RCC 7860 (cell line): ENCODE measurements around the gene IFITM10.

Experiments used
- DNase-seq: peaks from one replicate; pipeline ENCODE4 v3.0.0-alpha.2; 2015; ENCODE audit warnings: low spot score
- FAIRE-seq: peaks from 2 replicates; lab custom pipeline; 2012; peaks lifted over from hg19 to GRCh38; lab: Jason Lieb, UNC

The IFITM10 gene

DNA sequence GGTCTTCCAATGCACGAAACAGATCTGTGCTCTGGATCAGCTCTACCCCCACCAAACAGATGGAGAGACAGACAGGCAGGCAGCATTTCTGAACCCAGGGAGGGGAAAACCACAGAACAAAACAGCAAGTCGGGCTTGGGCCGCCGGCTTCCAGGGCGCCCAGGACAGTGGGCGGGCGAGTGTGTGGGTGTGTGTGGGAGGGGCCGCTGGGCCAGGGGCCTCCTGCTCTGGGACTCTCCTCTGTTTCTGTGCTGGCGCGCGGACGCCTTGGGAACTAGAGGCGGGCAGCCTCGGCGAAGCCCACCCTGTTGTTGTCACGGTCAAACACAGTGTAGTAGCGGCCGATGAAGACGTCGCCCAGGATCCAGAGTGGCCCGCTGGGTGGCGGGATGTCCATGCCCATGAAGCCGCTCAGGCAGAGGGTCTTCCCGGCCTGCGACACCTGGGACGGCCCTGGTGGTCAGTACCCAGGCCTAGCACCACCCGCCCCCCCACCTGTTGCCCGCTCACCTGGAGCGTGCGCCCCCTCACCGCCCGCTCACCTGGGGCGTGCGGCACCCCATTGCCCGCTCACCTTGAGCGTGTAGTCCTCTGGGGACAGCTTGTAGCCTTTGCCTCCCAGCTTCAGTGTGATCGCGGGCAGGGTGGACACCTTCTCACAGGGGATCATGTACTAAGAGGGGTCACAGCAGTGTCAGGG lies 3.0 kb upstream of the IFITM10 start:
- DNase-seq, result no peak

DNA sequence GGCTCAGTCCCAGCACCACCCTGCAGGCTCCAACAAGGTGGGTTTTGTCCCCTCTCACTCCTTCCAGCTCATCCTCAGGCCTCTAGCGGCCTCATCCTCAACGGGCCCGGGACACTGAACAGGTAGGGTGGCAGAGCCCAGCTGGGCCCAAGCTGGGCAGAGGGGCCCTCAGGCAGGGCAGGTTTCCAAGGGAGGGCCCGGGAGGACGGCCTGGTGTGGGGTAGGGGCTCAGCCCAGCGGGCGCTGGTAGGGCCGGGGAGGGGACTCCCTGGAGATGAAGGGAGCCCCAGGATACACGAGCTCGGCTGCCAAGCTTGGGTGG lies 2.5 kb upstream of the IFITM10 start:
- no peak for DNase-seq
- no peak for FAIRE-seq

More for the DNA sequence above, 3.0 kb upstream of the IFITM10 start:
- no peak for FAIRE-seq

DNA sequence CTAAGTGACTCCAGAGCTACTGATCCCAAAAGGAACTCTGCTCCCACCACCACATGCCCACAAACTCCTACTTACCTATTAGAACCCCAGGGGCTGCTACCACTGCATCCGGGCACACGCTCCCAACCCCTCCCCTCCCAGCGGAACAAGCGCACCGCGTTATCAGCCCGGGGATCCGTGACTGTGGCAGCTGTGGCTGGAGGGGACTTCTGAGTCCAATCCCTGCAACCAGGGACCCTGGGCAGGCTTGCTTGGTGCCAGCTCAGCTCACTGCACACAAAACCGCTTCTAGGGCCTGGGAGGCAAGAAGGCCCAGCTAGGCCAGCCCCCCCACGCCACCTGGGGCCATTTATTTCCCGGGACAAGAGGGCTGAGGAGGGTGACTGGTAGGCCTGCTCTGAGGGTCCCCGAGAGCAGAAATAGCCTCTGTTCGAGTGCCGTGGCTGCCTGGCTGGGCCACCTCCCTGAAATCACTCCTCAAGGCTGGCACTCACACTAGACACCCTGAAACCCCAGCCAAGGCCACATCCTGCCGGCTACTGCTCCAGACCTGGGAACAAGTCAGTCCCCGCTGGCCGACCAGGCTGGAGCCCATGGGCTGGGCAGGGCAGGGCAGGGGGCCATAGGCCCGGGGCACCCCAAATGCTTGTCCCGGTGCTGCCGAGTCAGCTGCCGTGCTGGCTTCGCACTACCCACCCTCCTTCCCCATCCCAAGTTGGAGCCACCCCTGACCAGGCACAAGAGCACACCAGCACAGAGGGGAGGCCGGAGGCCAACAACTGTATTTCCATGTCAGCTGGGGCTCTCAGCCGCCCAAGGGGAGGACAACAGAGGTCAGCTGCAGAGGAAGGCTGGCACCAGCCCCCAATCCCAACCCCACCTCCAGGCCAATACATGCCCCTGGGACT lies 1.9 kb upstream of the IFITM10 start:
- FAIRE-seq (no peak), DNase-seq (no peak)

DNA sequence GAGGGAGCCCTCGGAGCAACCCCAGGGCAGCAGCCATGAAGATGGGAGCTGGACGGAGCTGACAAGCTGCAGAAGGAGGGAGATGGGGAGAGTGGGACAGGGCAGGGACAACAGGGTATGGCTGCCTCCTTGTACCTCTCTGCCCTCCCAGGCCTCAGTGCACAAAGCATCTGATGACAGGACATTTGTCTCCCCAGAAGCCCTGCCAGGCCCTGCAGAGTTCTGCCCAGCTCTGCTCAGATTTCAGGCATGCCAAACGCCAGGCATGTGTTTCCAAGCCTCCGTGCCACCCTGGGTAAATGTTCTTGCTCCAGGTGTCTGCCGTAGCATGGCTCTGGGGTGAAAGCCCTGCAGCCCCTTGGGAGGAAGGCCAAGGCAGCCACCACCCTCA lies 1.1 kb upstream of the IFITM10 start:
- no peak for DNase-seq
- no peak for FAIRE-seq

DNA sequence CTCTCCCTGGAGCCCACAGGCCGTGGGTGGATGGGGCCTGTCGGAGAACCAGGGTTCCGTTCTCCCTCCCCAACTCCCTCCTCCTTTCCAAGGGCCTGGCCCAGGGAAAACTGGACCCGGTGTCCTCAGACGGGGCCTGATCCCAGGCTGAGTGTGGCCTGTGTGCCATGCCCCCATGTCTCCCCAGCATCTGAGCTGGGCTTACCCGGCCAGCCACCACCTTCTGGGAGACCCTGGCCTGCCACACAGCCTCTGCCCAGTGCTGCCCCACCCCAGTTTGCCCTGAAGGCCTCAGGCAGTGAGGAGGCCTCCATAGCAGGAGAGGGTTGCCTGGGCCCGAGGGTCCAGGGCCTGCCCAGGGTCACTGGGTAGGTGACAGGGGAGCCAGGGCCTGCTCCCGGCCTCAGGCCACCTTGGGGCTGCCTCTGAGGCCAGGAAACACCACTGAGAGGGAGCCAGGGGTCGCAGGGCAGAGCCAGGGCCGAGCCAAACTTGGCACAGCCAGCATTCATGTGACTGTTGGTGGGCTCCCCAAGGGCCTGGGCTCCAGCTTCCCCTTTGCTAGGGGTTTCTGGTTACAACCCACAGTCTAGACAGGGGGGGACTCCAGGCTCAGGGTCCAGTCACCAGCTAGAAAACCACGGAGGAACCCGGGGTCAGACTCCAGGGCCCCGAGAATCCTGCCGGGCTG lies 590 bp upstream of the IFITM10 start:
- DNase-seq, result no peak
- FAIRE-seq, result no peak

DNA sequence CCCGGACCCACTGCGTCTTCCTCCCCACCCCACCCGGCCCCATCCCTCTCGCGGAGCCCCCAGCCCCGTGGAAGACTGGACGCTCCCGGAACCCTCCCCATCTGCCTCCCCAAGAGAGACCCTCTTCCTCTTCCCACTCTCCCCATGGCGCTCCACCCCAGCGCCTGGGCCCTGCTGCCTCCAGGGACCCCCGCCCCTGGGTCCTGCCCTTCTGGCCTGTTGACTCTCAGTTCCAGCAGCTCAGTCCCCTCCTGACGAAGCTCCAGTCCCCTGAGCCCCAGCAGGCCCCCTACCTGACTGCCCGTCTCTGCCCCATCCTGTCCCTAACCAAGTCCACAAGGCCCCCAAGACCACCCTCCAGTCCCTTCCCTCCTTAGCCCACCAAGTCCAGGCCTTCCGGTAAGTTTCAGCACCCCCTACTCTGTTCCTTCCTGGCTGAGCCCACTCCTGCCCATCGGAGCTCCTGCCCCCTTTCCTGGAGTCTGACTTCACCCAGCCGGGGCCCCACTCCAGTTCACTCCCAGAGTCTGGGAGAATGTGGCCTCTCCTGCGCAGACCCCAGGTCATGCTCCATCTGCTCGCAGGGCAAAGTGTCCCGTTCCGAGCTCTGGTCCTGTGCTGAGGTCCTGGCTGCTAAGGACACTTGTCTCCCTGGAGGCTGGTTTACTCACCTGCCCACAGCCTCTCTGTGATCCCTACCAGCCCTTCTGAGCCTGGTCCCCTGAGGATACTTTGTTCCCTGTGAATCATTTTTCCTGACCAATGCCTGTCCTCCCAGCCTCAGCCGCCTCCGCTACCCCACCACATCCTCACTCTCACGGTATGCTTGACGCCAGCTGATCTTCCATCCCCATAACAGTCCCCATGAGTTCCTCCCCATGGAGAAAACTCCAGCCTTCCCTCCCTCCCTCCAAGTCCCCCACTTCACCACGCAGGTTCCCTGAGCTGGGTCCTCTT lies 722 bp downstream of the IFITM10 start:
- DNase-seq (peak; percentile 82), FAIRE-seq (peak; percentile 85)

DNA sequence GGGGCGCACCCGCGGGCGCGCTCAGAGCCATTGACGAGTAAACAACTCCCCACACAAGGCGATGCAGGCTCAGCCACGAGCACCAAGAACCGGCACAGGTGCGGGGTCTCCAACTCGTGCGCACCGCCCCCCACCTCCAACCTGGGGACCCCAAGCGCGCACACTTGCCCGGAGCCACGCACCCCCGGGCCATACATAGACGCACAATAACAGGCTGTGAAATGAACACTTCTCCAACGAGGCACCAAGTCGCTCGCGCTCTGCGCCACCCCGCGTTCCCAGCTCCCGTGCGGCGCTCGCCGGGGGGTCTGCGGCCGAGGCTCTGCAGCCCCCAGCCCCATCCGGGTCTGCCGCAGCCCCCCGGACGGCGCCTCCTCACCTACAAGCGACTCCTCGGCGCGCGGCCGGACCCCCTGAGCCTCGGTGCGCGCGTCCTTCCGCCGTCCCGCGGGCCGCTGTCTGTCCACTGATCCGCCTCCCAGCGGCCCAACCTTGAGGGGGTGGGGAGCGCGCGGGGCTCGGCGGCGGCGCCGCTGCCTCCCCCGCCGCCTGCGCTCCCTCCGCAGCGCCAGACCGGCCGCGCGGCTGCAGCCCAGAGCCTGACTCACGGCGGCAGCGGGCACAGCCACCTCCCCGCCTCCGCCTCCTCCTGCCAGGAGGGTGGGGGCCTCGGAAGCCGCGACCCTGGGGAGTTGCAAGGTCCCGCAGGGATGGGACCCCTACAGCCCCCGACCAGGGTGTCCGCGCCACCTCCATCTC lies 1.6 kb downstream of the IFITM10 start:
- DNase-seq (peak; percentile 38), FAIRE-seq (no peak)

DNA sequence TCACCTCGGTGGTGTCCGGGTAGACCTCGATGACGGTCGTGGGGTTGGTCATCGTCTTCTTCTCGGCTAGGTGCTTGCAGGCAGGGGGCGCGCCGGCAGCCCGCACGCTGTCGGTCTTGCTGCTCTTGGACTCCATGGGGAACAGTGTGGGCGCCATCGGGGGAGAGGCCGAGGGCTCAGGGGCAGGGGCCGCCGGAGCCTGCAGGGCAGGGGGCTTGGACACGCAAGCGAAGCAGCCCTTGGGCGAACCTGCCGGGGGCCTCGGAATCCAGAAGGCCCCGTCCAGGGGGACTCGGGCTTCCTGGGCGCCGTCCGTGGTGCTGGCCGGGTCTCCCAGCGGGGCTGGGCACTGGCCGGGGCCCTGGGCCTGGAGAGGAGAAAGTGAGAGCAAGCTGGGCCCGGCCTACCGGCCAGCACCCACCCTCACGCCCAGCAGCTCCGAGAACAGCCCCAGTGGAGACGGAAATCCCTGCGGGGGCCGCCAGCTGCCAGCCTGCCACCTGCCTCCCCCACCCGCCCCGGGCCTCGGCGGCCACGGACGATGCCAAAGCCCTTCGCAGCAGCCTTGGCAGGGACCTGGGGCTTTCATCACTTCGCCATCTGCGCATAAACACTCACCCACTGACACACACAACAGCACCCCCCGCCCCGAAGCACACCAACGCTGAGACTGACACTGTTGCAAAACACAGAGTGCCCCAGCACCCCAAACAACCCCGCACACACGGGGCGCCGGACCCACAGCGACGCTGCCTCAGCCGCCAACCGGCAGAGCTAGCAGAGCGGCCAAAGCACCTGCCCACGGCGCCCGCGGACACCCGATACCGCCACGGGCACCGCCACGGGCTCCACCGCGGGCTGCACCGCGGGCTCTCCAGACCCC lies 2.4 kb downstream of the IFITM10 start:
- no peak for DNase-seq
- FAIRE-seq, result no peak

DNA sequence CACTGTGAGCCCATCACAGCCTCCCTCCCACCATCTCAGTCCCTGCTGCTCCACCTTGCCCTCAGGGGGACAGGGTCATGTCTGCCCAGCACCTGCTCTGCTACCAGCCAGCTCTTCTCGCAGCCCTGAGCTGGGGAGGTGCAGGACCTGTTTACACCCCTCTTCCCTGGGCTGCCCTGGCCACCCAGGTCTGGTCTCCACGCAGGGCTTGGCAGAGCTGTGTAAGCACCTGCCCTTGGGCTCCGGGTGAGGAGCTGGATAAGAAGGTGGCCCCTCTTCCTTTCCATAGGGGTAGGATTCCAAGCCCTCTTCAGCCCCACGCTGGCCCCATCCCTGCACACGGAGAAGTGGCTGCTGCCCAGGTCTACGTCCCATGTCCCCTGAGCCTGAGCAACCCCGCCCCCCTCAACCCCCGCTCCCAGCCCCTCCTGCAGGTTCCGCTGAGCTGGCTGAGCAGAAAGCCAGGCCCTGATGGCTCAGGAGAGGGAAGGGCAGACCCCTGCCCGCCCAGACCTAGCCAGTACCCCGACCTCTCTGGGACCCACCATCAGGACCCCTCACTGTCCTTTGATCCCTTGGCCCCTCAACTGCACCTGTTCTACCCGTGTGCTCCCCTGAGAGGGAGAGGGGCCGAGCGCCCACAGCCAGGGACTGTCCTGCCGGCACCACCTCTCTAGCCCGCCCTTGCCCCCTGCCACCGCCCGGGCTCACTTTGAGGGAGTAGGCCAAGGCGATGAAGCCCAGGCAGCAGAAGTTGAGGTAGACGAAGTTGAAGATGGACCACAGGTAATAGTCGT lies 3.2 kb downstream of the IFITM10 start:
- no peak for DNase-seq
- FAIRE-seq, result no peak

DNA sequence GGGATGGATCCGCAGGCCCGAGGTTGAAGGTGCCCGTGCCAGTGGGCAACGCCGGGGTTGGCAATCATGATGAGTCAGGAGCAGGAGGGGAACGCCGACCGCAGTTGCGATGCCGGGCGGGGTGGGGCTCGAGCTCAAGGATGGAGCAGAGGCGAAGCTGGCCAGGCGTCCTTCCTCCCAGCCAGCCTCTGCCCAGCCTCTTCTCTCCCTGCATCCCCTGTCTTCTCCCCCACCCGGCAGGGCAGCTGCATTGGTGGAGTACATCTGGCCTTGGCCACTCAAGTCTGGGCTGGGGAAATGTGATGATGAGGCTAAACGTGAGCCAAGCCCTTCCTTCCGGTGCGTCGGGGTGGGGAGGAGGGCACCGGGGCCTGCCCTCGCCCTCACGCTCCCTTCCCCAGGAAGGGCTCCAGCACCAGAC lies 3.9 kb downstream of the IFITM10 start:
- FAIRE-seq, result no peak
- no peak for DNase-seq

DNA sequence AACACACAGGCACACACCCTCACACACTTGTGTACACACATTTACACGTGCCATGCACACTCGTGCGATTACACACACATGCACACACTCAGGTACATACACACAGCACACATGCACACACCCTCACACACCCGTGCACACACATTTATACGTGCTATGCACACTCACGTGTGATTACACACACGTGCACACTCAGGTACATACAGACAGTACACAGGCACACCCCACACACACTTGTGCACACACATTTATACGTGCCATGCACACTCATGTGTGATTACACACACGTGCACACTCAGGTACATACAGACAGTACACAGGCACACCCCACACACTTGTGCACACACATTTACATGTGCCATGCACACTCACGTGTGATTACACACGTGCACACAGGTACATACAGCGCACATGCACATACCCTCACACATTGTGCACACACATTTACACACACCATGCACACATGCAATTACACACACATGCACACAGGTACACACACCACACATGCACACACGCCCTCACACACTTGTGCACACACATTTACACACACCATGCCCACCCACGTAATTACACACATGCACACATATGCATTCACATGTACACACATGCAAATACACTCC lies 4.6 kb downstream of the IFITM10 start:
- FAIRE-seq (no peak), DNase-seq (no peak)

DNA sequence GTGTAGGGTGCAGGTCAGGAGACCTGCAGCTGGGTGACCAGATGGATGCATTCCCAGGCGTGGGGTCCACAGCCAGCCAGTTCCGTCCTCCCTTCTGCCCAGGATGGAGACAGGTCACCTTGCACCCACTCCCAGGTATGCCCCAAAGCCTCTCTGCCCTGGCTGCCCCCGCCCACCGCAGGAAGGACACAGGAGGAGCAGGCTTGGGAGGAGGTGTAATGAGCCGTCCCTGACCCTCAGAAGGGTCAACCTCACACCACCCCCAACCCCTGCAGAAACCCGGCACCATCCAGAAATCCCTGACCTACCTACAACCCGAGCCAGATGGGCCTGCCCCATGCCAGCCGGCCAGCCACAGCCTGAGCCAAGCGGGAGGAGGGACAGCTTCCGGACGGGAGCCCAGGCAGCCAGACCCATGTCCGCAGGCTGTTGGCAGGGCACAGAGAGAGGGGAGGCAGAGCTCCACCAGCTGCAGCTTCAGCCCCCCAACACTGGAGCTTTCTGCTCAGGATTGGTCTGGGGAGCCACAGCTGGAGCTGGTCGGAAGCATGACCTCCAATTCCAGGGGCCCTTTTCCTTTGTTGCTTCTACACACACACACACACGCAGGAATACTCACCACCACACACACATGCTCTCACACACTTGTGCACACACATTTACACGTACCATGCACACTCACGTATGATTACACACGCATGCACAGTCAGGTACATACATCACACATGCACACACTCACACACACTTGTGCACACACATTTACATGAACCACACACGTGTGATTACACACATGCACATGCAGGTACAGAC lies 5.3 kb downstream of the IFITM10 start:
- no peak for FAIRE-seq
- no peak for DNase-seq

DNA sequence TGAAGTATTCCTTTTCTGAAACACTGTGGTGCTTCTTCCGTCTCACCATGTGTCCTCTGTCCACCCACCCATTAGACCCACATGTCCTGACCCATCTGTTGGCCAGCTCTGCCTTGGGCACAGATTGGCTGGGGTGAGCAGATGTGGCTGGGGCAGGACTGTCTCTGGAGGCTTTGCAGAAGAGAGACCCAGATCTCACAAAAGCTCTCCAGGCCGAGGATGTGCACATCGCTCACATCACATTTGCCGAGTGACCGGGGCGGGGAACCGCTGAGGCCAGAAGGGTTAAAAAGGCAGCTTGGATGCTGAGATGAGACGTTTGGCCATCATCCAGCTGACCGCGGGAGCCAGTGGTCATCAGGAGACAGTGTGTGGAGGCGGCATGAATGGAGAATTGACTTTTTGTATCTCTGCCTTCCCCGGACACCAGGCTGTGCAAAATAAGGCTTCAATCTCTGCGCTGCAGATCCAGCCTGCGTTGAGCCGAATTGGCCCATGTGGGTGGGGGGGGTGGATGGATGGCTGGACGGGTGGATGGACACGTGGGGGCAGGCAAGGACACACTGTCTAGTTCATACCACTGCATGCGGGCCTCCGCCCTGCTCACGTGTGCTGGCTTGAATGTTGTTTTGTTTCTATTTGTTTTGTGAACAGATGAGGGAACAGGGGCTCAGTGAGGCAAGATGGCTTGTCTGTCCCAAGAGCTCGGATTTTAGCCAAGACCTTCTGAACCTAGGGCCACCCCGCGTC lies 6.1 kb downstream of the IFITM10 start:
- no peak for DNase-seq

DNA sequence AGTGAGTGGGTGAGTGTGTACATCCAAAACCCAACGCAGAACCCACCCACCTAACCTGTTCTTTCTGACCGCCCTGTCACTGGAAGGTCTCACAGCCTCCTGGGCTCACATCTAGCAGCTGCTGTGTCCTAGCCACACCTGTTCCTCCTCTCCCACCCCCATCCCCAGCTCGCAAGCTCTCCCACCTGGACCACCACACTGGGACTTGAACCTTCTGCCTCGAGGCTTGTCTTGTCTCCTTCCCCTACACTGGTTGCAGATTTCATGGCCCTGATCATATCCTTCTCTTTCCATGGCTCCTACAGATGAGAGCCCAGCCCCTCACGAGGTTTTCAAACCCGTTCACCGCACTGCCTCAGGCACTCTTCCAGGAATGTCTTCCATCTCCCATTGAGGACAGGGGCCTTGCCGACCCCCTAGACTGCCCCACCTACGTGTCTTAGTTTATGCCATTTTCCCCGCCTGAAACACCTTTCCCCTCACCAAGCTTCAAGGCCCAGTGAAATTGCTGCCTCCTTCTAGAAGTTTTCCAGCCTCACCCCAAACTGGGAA lies 6.7 kb downstream of the IFITM10 start:
- DNase-seq, result no peak

More for the DNA sequence above, 6.1 kb downstream of the IFITM10 start:
- no peak for FAIRE-seq

DNA sequence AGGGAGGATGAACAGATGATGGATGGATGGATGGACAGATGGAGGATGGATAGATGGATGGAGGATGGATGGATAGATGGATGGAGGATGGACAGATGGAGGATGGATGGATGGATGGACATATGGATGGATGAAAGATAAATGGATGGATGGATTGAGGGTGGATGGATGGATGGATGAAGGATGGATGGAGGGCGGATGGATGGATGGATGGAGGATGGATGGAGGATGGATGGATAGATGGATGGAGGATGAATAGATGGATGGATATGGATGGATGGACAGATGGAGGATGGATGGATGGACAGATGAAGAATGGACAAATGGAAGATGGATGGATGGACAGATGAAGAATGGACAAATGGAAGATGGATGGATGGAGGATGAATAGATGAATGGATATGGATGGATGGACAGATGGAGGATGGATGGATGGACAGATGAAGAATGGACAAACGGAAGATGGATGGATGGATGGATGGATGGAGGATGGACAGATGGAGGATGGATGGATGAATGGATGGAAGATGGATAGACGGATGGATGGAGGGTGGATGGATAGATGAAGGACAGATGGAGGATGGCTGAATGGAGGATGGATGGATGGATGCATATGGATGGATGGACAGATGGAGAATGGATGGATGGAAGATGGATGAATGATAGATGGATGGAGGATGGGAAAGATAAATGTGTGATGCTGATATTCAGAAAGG lies 7.4 kb downstream of the IFITM10 start:
- DNase-seq, result no peak
- FAIRE-seq, result no peak

More for the DNA sequence above, 6.7 kb downstream of the IFITM10 start:
- FAIRE-seq, result no peak
